NOMO-1 treated with dmso at 0.1 percent for 144 hours (cell line): ENCODE measurements around the gene PTX3.

Experiments
- DNase-seq: peaks from one replicate; lab custom pipeline; 2025; ENCODE audit not compliant: unreplicated experiment; lab: John Stamatoyannopoulos, UW

The PTX3 gene

DNA sequence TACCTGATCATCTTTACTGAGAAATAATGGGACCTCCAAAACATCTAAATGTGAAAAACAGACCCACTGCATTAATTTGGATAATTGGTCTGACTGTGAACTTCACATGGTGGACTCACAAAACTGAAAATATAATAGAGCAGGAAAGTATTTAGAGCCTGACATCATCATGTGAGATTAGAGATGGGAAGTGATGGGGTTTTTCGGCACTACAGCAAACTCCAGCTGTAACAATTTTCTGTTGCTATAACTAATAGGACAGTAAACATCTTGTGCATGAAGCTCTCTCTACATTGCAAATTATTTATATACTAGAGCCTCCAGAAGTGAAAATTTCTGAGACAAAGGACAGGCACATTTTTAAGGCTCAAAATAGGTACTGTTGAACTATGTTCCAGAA lies 34.4 kb downstream of the PTX3 start:
- no peak for DNase-seq

DNA sequence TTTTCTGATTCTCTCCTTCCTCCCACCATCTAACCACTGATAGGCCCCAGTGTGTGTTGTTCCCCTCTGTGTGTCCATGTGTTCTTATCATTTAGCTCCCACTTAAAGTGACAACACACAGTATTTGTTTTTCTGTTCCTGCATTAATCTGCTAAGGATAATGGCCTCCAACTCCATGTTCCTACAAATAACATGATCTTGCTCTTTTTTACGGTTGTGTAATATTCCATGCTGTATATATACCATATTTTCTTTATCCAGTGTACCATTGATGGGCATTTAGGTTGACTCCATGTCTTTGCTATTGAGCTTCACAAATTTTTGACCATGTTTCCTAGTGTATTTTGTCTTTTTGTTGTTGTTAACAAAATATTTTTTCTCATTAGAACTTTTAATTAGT lies 36.0 kb downstream of the PTX3 start:
- no peak for DNase-seq

DNA sequence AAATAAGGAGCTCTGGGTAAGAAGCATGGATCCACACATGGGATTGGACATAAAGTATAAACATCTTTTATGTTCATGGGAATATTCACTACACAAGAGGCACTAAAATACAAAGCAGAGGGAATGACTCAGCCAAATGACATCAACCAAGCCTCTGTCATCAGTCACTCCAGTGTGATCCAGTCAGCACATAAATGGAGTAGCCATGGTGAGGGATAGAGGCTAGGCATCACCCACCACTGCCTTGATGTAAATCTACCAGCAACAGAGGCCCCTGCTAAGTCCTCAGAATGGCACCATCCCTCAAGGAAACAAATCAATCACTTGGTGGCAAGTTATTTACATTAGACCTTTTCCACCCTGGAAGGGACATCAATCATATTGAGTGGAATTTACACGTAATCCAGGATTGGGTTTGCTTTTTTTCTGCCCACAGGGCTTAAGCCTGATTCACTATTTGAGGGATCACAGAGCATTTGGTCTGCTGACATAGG lies 39.3 kb downstream of the PTX3 start:
- no peak for DNase-seq

DNA sequence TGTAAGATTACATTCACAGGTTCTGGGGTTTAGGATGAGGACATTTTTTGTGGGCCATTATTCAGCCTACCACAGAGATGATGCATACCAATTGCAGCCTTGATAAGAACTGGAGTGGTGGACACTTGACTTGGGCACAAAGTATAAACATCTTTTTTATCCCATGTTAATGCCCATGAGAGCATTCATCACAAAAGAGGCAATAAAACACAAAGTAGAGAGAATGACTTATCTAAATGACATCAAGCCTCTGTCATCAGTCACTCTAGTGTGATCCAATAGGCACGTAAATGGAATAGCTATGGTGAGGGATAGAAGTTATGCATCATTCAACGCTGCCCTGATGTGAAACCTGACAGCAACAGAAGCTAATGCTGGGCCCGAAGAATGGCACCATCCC lies 40.8 kb downstream of the PTX3 start:
- DNase-seq: no peak

DNA sequence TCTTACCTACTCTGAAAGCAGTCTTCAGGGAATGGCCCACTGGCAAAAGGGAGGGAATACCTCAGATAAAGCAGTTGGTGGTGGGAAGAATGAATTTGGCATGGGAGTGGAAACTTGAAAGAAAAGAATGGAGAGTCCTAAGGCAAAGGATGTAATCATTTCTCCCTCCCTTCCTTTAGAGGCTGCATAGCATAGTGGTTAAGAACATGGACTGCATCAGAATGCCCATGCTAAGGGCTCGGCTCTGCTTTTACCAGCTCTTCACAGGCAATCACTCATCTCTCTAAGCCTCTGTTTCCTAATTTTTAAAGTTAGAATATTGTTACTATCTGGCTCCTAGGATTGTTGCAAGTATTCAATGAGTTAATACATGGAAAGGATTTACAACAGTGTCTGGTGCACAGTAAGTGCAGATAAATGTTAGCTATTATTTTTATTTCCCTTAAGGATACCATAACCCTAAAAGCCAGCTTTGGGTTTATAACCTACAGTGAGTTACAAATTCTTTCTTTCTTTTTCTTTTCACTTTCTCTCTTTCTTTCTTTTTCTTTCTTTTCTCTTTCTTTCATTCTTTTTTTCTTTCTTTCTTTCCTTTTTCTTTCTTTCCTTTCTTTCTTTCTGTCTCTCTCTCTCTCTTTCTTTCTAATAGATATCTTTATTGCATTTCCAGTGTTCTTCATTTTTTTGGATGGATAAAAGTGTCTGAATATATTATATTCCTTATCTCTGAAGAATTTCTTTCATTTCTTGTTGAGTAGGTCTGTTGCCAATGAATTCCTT lies 43.0 kb downstream of the PTX3 start:
- no peak for DNase-seq

DNA sequence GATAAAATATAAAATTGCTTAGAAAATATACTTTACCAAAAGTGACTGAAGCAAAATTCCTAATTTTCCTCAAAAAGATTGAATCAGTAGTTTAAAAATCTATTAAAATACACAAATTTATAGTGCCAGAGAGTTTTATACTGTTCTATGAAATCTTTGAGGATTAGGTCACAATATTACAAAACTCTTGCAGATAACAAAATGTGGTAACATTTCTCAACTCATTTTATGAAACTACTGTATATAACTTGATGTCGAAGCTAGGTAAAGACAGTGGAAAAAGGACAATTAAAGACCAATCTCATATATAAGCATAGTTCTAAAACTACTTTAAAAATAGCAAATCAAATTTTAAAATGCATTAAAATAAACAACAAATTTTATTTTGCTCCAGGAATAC lies 50.7 kb downstream of the PTX3 start:
- DNase-seq: no peak

DNA sequence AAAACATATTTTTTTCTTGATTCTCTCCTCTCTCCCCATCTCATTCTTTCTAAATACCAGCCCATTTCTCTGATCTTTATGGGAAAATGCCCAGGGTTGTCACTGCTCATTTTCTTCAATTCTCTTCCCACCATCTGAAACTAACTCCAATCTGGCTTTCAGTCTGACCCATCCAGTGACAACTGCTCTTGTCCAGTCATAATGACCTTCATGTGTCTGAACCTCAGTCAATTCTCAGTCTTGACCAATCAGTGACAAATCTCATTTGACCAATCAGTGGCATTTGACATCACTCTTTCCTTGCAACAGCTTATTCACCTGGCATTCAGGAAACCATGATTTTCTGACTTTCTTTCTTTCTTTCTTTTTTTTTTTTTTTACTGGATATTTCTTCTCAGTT lies 51.5 kb downstream of the PTX3 start:
- DNase-seq: no peak

DNA sequence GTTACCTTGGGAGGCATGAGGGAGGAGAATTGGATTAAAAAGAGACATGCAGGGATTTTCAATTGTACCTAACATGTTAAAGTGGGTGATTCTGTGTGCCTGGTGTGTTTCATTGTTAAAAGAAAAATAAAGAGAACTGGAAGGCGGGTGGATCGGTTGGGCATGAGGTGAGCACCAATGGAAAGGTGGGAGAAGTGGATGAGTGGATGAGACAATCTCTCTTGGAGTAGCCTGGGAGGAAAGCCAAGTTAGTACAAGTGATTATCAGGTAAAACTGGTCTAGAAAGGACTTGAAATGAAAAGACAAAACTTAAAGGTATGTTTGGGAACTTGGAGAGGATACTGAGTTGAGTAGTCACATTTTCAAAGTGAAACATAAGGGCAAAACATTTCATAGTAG lies 54.5 kb downstream of the PTX3 start:
- DNase-seq: no peak
